ENCODE data around the gene ZEB2.

The ZEB2 gene

GRCh38 chr2:144519934-144520731 is at the start of gene ZEB2:
ZEB2 (minus strand) TSS chr2:144520119; CDS start chr2:144517350, 2,769 bp downstream.
- DNase-seq = peak; percentile 24

DNA sequence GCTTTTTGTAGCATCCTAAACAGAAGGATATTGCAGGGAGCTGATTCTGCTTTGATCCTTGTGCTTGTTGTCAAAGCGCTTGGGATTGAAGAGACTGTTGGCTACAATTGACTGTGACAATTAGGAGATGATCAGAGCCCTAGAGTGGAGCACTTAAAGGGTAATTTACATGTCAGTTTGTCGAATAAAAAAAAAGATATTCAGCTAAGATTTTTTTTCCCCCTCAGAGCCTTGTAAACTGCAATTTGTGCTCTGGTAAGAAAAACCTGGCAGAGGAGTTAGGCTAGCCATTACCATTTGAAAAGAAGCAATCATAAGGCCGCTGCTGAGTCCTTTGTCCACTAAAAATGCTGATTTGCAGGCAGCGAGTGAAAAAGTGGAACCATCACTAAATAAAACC is 47.8 kb upstream of the ZEB2 start:
- no peak for DNase-seq

- DNase-seq = no peak
Observed at GRCh38 chr2:144566448-144566847, 46.5 kb upstream of the ZEB2 start.

DNA sequence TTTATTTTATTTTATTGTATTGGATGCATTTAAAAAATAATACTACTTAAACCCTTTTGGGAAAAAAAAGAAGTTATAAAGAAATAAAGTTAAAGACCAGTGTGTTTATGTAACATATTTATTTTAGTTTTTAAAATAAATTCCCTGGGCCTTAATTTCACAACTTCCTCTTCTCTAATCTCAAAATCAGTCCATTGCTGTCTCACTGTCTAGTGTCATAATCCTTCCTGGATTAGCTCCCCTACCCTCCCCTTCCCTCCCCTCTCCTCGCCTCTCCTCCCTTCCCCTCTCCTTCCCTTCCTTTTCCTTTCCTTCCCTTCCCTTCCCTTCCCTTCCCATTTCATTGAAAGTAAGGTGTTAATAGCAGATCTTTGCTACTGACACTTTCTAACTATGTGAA is 40.3 kb upstream of the ZEB2 start:
- DNase-seq = no peak

- no peak for DNase-seq
Observed at GRCh38 chr2:144559681-144560080, 39.8 kb upstream of the ZEB2 start.

- DNase-seq = no peak
Observed at GRCh38 chr2:144559242-144559641, 39.3 kb upstream of the ZEB2 start.

GRCh38 chr2:144554492-144555210 is 34.7 kb upstream of the ZEB2 start:
- no peak for DNase-seq

DNA sequence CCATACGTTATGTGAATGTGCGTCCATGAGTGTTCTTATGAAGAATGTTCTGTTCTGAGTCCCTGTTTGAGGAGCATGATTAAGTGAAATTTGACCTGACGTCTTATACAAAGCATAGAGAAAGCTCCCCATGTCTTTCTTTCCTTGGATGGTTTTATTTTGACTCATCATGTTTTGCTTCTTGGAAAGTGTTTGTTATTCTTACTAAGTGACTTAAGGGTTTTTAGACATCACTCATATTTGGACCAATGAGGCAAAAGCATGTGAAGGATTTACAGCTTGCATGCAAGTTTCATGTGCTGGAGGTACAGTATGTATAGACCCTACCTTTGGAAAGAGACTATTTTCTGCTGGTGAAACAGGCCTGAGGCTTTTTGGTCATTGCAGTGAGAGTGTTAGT is 33.5 kb upstream of the ZEB2 start:
- DNase-seq = no peak

GRCh38 chr2:144552821-144553220 is 32.9 kb upstream of the ZEB2 start:
- DNase-seq = no peak

GRCh38 chr2:144550911-144551310 is 31.0 kb upstream of the ZEB2 start:
- no peak for DNase-seq

DNA sequence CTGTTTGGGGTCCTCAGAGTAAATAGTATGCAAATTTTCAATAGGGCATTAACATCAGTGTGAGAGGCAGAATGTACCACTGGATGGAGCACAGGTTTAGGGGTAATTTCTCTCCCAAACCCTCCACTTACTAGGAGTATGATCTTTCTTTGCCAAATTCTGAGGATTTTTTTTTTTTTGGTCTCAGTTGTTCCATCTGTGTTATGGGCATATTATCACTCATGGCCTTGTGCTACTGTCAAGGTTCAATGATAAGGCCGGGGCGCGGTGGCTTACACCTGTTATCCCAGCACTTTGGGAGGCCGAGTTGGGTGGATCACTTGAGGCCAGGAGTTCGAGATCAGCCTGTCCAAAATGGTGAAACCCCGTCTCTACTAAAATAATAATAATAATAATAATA is 30.2 kb upstream of the ZEB2 start:
- DNase-seq = no peak

GRCh38 chr2:144548532-144549191 is 28.7 kb upstream of the ZEB2 start:
- DNase-seq = no peak

GRCh38 chr2:144548088-144548487 is 28.2 kb upstream of the ZEB2 start:
- no peak for DNase-seq

DNA sequence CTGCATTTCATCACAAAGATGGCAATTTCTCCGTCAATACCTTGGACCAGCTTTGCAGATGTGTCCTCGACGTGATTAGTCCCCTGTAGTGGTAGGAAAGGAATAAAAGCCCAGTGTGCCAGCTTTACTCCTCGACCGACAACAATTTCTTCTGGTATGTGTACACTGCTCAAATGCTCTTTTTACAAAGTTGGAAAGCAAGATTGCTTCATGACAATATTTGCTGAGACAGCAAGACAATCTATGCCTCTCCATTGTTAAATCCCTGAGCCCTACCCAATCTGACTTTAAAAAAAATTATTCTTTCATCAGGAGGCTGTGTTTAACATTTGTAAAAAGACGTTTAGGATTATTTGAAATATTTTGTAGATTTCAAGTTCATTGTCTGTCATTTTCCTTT is 27.6 kb upstream of the ZEB2 start:
- no peak for DNase-seq

- no peak for DNase-seq
Observed at GRCh38 chr2:144546933-144547332, 27.0 kb upstream of the ZEB2 start.

DNA sequence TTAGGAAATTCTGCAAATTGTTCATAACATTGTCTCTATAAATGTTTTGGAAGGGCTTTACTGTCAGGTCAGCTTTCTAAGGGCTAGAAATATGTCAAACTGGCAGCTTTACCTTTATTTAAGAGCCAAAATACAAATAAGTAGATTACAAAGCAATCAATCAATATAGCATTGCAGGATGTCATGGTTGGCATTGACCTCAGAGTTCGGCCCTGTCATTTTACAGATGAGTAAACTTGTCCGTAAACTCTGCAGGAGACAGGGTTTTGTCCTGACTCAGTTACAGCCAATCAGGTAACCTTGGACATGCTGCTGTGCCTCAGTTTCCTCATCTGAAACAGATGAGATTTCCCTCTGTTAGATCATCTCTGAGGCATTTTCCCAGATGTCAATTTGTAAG is 25.9 kb upstream of the ZEB2 start:
- DNase-seq = no peak

DNA sequence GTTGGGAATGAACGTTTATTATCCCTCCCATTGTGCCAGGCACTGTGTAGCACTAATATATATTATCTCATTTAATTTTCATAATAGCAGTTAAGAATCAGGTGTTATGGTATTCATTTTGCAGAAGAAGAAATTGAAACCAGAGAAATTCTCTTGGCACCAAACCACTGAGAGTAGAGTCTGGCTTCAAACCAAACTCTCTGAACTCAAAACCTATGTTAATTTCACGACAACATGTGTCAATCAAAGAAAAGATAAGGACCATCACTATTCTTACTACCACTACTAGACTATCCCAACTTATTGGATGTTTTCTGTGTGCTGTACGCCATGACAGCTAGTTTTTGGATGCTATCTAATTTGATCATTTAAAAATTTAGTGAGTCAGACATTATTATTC is 24.1 kb upstream of the ZEB2 start:
- DNase-seq = no peak

DNA sequence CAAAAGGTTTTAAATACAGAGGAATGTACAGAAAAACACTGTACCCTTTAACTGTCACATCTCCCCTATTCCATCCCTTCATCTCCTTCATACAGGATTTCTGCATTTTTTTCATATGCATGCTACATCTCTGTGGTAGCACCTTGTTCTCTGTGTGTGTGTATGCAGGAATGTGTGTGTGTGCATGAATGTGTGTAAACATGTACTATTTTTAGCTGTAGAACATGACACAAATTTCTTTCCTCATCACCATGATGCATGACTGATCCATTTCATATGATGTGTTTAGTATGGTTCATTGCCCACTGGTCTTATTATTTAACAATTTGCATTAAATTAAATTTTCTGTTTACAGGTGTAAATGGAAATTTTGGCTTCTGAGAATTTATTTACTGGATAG is 21.5 kb upstream of the ZEB2 start:
- DNase-seq = peak; percentile 48

GRCh38 chr2:144539289-144539782 is 19.4 kb upstream of the ZEB2 start:
- no peak for DNase-seq

DNA sequence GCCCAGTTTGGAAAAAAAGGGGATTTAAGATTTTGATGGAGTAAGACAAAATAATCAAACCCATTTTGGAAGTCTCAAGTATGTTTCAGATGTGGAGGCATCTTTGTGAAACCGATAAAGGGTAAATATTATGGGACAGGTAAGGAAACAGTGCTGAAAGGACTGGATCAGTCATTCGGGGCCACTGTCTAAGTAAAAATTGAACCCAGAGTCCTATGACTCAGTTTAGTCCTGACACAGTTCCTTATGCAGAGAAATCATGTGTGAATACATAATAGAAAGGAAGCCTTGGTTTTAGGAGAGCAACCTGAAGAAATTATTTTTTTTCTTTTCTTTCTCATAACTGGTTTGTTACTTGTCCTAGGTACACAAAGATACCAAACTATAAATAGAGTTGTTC is 15.4 kb upstream of the ZEB2 start:
- no peak for DNase-seq

DNA sequence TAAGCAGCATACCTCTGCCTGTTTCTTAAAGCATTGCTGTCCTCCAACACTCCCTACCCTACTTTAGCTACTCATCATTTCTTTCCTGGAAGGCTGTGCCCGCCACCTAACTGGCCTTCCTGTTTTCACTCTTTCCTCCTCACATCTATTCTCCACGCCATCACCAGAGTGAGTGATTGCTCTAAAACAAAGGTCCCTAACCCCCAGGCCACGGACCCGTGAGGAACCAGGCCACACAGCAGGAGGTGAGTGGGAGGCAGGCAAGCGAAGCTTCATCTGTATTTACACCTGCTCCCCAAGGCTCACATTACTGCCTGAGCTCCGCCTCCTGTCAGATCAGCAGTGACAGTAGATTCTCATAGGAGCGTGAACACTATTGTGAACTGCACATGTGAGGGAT is 13.3 kb upstream of the ZEB2 start:
- no peak for DNase-seq

GRCh38 chr2:144530596-144530995 is 10.7 kb upstream of the ZEB2 start:
- DNase-seq = no peak

DNA sequence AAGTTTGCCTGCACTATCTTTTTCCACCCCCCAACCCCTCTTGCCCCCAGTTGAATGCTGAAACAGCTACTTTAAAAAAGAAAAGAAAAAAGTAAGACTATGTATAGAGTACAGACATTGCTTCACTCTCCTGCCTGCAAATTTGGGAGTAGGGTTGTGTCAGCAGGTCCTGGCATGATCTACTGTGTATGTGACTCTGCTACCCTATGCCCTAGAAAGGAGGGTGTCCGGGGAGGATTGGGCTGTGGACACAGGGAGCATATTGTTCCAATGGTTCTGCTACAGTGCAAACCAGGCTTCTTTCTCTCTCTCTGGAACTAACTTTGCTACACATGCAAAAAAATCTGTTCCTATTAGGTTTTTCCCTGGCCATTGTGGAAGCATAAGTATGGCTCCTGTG is 9.9 kb upstream of the ZEB2 start:
- no peak for DNase-seq

GRCh38 chr2:144528108-144528507 is 8.2 kb upstream of the ZEB2 start:
- DNase-seq = no peak
